Ishikawa (cell line): Measurements from ENCODE around the gene MARS2.

ENCODE experiments used
- CREB1 ChIP-seq: IDR thresholded peaks from 2 replicates; pipeline ENCODE4 v1.6.1; 2012; ENCODE audit warnings: low read depth
- FOXM1 ChIP-seq: IDR thresholded peaks from 2 replicates; pipeline ENCODE4 v1.6.1; 2012; ENCODE audit warnings: low read depth, borderline replicate concordance
- MAX ChIP-seq: IDR thresholded peaks from 2 replicates; pipeline ENCODE4 v1.6.1; 2012
- RAD21 ChIP-seq: IDR thresholded peaks from 2 replicates; pipeline ENCODE4 v1.6.1; 2012; ENCODE audit warnings: low read depth
- REST ChIP-seq: IDR thresholded peaks from 2 replicates; pipeline ENCODE4 v1.6.1; 2012; ENCODE audit warnings: low read depth, mild to moderate bottlenecking
- TAF1 ChIP-seq: IDR thresholded peaks from 2 replicates; pipeline ENCODE4 v1.6.1; 2012; ENCODE audit warnings: low read depth, mild to moderate bottlenecking

DNA sequence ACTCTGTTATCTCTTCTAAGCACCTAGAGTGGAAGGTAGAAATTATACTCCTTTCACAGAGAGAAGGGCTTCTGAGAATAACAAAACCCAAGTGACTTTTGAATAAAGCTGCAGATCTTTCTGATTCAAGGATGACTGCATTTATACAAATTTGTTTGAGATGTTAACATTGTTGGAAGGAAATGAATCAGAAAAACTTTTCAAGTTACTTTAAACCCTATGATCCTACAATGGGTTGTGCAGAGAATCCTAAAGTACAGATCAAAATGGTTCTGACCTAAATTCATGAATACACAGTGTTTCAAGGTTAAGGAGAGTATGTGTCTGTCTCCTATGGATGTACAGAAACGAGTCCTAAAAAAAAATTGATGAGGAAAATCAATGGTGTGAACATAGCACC is 31.6 kb upstream of the MARS2 start:
- TF ChIP-seq FOXM1, result no peak
- no peak for TF ChIP-seq RAD21
- no peak for TF ChIP-seq MAX
- no peak for TF ChIP-seq TAF1
- TF ChIP-seq REST, result no peak
- no peak for TF ChIP-seq CREB1
